Stimulated activated CD8-positive, alpha-beta memory T cell treated with anti-CD3 and anti-CD28 coated beads, Interleukin-7, amount 100 ng/mL, for 24 hours (primary cell): Measurements from ENCODE around the gene PIK3R1.
"Not testable (repeated sequence)": the region's sequence is repeated elsewhere in the genome, so short reads cannot be mapped to it uniquely, and the experiment has no call there.

Experiments
- DNase-seq: peaks from one replicate; pipeline ENCODE4 v3.0.0-alpha.2; 2020; ENCODE audit warnings: low read depth

The PIK3R1 gene

DNA sequence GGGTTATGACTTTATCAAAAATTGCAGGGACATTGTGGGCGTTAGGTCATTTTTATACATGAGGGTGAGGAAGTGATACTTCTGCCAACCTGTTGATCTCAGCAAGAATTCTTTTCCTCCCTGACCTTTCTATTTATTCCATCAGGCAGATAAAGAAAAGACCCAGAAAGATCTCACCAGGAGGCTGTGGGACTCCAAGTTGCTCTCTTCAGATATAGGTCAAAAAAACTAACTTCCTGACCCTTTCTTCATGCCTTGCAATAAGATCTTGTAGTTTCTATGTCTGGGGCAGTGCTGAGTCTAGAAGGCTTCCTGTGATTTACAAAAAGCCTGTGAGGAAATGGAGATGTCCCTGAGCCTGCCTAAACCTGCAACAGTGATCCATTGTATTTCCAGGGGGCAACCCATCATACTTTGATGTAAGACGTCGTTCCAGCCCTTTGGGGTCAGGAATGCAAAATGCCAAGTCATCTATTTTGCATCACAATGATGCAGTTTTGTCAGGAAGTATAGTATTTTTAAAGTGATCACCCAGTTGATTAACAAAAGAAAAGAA lies 22.0 kb upstream of the PIK3R1 start:
- no peak for DNase-seq

DNA sequence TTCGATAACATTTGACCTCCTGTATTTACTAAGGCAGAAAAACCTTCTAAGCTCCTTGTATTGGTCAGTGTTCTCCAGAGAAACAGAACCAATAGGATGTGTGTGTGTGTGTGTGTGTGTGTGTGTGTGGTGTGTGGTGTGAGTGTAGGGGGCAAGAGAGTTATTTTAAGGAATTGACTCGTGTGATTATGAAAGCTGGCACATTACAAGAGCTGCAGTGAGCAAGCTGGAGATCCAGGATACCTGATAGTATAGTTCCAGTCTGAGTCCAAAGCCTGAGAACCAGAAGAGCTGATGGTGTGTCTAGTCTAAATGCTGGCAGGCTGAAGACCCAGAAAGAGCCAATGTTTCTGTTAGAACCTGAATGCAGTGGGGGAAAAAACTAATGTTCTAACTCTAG lies 21.2 kb upstream of the PIK3R1 start:
- DNase-seq, result no peak

DNA sequence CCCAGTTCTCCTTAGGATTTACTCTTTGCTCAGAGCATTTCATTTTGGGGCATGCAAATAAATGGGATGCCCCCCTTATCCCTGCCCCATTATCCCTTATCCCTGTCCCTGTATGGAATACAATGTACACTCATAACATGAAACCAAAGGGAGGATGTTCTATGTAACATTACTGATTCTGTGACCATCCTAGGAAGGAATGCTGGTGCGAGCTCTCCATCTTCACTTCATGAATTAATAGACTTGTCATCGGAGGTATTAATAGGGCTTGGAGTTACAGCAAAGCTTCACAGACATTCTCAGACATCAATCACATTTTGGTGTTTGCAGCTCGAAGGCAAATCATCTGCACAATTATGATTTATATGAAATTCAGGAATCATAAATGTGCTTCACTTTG lies 20.4 kb upstream of the PIK3R1 start:
- no peak for DNase-seq

DNA sequence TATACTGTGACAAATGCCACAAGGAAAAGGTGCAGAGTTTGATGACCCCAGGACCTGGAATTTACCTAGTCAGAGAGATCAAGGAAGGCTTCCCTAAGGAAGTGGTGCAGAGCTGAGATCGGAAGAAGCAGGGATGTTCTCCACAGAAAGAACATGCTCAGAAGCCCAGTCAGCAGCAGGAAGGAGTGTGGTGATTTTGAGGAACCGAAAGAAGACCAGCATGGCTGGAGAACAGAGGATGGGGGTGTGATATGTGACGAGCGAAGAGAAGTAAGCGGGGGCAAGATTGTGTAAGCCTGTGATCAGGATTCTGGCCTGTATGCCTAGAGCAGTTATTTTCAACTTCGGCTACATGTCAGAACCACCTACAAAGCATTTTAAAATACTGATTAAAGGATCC lies 18.7 kb upstream of the PIK3R1 start:
- no peak for DNase-seq

DNA sequence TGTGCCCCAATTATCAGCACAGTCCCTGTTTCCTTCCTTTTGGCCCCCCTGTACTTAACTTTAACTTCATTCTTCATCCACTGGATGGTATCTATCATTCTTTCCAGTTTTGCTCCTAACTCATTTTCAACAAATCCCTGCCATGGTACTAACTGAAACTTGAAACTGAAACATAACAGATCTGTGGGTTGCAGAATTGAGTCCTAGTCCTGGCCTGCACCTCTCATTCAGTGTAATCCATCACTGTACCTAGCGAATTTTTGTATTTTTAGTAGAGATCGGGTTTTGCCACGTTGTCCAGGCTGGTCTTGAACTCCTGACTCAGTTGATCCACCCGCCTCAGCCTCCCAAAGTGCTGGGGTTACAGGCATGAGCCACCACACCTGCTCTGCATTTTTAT lies 15.3 kb upstream of the PIK3R1 start:
- DNase-seq, result no peak

DNA sequence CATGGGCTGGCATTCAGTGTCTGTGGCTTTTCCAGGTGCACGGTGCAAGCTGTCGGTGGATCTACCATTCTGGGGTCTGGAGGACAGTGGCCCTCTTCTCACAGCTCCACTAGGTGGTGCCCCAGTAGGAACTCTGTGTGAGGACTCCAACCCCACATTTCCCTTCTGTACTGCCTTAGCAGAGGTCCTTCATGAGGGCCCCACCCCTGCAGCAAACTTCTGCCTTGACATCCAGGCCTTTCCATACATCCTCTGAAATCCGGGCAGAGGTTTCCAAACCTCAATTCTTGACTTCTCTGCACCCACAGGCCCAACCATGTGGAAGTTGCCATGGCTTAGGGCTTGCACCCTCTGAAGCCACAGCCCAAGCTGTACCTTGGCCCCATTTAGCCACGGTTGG lies 4.9 kb upstream of the PIK3R1 start:
- DNase-seq, result not testable (repeated sequence)

DNA sequence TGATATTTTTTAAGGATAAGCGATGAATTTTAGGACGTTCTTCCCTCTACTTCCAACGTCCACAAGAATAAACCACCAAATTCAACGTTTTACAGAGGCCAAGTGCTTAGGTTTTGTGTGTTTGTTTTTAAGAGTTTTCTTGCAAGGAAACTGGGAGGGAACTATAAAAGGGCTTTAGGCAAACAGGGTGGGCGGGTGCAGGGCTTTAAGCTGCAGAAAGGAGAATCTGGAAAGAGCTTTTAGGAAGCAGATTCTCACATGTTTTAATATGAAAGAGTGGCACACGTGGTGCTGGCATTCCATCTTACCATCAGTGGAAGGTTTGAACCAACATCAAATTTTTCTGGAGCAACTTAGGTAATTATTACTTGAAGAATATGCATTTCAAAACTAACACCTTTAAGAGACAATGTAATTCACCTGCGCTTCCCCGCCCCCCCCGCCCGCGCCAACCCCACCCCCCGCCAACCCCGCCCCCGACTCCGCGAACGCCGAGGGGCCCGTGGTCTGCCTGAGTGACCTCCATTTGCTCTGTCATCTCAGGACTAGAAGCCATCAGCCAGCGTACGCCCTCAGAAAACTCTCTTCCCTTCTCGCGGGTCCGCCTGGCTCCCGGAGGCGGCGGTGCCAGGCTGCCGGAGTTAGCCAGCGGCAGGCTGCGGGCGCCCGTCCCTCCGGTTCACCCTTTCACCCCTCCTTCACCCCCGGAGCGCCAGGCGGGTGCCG lies 911 bp upstream of the PIK3R1 start:
- no peak for DNase-seq

DNA sequence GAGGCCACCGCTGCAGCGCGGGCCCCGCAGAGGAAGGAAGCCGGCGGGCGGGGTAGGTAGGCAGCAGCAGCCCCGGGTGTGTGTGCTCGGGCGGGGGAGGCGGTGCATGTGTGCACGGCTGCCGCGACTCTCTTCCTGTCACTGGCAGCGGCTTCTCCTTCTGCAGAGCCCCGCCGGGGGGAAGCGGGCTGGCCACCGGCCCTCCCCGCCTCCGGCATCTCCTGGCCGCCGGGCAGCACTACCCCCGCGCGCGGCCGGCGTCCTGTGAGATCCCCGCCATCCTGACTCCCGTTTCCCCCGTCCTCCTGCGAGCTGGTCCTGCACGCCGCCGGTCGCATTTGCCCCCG lies 315 bp downstream of the PIK3R1 start:
- DNase-seq, result no peak

DNA sequence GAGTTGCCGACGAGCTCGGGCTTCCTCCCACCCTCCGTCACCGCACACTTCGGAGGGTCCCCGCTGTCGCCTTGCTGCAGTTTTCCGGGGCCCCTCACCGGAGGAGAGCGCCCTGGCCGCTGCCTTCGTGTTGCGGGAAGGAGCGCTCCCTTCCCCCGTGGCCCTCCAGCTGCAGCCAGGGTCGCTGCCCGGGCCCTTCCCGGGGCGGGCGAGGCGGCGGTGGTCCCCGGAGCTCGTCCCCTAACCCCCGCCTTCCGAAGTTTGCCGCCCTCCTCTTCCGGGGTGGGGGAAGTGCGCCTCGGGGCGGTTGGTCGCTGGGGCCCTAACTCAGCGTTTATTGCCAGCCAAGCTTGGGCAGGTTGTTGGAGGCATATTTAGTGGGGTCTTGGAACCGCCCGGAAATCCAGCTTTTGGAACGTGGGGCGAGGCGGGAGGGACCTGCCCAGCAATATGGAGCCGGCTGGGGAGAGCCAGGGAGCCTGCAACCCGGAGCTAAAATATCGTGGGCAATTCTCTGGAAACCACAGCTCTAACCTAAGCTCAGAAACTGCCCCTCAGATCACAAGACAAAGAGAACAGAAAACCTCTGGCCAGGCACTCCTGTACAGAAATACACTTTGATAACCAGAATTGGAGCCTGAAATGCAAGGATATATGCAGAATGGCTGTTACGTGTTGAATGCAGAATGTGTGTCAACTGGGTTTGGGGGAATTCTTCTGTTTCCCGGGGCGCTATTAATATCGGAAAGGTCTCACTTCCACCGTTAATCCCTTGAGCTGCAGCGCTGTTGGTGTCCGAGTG lies 890 bp downstream of the PIK3R1 start:
- DNase-seq, result peak; percentile 47

DNA sequence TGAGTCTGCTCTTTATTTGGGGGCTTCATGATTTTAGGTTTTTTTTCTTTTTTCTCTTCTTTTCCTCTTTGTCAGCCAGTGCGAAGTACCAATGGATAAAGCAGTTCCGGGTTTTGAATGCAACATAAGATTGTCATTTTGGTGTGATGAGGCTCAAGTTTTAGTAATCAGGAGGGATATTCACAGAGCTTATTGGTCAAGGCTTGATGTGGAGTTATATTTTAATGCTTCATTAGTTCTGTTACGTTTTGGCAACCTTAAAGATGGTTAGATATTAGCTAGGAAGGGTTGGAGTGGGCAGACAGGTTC lies 1.4 kb downstream of the PIK3R1 start:
- no peak for DNase-seq

DNA sequence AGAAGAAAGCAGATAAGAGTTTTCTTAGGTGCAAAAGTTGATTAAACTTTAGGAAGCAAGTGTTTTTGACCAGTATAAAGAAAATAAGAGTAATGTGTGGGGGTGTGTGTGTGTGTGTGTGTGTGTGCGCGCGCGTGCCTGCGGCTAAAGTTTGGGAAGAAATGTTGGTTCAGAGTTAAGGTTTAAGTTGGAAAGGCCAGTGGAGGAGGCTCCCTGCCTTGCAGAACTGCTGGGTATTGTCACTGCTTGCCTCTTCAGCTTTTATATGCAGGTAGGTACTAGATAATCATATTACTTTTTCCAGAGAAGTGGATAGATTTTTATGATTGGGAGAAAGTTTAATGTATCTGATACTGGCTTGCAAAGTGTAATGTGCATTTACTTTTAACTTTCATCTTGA lies 2.0 kb downstream of the PIK3R1 start:
- no peak for DNase-seq

DNA sequence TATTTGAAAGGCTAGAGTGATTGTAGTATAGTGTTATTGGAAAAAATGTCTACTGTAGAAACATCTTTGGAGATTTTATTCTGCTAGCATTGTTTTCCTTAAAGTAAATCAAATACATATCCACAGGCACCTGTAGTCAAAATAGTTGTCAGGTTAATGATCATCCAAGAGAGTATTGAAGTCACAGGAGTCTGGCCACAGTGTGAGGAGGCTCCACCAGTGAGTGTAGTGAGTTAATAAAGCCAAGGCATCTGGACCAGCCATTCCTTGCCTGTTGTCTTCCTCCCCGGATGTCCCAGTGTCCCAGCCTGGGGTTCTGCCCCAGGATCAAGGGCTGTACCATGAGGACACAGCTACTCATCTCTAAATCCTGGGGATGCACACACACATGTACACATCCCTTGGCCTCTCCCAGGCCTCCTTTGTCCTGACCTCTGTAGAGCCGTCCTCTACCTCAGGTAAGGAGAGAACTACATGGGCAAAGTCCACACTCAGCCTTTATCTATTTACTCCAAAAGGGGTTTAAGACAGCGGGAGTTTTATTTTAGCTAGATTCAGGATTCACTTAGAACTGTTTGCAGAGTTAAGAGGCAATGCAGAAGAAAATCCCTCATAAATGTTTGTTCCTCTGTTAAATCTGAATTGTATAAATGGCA lies 3.7 kb downstream of the PIK3R1 start:
- DNase-seq, result no peak

DNA sequence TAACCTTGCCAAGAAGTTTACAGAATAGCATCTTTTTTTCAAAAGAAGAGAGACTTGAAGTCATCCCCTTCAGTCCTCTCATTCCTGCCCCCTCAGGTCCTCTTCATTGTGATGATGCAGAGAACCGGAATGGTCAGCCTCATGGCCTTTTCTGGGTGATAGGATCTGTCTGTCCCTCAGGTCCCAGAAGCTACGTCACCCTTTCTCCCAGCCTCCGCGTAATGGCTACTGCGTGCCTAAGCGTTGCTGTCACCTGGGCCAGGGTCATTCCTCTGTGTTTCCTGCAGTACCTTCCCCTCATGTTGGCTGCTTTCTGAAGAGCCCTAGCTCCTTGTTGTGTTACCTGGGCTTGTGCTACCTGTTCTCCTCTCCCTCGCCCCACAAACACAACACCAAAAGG lies 4.7 kb downstream of the PIK3R1 start:
- no peak for DNase-seq

DNA sequence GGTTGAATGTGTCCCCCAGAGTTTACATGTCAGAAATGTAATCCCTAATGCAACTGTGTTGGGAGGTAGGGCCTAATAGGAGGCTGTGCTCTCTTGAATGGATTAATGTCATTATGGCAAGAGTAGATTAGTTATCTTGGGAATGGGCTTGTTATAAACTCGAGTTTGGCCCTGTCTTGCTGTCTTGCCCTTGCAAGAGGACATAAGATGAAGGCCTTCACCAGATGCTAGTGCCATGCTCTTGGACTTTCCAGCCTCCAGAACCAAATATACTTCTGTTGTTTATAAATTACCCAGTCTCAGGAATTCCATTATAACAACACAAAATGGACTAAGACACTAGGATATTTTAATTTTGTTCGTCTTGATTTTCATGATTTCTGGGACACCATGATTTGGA lies 5.4 kb downstream of the PIK3R1 start:
- no peak for DNase-seq

DNA sequence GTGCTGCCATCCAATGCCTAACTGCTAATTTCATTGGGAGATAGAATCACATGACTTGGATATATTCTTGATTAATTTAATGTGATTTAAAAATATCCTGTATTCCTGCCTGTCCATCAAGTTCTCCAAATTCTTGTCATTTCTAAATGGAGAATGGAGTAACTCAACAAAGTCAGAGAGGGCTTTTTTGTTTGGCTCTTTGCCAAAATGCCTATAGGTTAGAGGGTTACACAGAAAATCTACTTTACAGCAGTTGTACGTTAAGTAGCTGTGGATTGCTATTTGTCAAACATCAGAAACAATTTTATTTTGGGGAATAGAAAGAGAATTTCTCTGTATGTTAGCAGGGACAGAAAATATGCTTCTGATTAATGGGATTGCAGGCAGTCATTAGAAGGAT lies 5.9 kb downstream of the PIK3R1 start:
- DNase-seq, result no peak

DNA sequence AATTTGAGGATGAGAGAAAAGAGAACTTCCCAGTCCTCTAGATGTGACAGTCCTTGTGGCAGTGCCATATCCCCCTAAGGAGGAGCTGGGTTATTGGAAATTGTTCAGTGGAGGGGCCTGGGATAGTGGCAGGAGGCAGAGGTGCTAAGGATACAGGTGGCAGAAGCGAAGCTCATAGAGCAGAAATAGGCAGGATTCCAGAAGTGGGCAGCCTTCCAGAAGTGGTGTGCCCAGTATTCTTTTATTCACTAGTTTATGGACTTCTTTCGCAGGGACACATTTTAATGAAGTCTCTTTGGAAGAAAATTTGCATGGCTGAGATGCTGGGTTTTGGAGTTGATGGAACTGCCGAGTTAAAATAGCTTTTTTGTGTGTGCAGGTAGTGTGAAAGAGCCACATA lies 6.8 kb downstream of the PIK3R1 start:
- no peak for DNase-seq

DNA sequence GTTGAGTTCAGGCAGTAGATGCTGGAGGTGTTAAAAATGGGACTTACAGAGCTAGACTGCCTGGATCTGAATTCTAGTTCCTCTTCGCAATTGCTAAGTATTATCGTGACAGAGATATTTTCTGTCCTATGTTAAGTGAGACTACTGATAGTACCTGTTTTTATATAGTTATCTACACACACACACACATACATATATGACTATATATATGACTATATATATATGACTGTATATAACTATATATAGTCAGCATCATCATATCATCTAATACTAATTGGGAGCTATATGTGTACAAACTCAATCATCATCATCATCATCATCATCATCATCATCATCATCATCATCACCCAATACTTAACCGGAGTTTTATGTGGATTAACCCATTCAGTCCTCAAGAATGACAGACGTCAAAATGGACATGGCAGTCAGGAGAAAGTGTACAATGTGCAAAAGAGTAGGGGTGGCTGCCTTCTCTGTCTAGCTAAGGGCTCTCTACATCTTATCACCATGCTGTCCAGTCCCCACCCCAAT lies 7.3 kb downstream of the PIK3R1 start:
- no peak for DNase-seq

DNA sequence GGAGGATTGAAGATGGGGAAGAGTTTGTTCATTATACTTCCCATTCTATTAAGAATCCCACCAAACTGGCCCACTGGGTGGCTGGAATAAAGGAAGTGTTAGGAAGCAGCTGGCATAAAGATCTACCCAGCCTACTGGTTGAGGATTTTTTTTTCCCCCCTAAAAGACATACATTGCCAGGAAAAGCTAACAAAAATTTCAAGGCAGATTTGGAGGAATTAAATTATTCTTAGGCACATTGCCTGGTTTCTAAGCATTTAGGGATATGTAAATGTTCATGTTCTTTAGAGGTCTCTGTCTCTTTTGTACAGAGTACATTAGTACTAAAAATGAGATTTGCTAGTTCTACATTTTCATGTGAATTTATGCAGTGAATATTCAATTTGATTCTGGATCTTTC lies 8.3 kb downstream of the PIK3R1 start:
- DNase-seq, result no peak

DNA sequence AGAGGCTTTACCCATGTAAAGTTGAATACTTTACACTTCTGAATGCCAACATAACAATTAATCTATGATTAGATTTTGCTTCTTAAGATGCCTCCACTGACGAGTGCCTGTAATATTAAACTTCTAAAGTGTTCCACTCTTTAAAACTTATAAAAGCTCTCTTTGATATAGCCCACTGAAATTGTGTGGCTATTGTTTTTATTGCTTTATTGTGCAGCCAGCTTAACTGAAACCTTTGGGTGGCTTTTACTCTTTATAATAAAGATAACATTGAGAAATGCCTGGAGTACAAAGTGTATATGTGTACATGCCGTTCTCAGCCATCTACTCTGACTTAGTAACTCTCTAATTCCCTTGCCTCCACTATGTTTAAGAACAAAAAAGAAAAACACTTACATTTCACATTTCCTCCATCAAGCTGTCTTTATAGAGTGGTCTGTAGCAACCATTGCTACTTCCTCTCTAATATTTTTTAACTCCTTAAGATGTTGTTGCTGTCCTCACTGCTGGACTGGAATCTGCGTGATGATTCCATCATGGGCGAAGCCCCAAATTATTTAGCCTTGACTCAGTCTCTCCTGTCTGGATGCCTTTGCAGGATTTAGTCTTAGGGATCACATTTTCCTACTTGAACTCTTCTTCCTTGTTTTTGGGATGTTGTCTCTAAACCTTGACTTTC lies 9.1 kb downstream of the PIK3R1 start:
- no peak for DNase-seq

DNA sequence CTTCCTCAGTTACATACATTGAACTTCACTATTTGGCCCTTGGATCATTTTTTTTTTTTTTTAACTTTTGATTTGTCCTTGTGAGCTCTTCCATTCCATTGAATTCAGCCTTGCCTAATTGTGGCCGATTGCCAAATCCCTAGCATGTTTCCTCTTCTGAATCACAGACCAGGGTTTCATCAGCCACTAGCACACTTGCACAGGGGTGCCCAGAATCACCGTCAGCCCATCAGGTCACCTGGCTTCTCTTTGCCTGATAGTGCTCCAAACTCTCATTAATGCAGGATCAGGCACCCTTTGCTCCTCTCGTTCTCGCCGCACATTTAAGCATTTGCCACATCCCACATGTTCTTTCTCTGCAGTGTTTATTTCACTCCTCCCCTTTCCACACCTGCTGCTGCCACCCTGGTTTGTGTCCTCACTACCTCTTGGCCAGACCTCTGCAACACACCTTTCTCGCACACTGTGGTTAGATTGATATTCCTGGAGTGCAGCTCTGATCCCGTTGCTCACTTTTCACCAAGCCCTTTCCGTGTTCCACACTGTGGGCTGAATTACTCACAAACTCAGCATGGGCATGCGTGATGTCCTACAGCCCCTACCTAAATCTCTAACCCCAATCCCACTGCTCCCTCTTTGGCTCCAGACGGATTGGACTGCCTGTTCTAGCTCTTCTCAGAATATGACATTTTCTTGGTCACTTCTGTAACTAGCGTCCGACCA lies 9.8 kb downstream of the PIK3R1 start:
- DNase-seq, result no peak

DNA sequence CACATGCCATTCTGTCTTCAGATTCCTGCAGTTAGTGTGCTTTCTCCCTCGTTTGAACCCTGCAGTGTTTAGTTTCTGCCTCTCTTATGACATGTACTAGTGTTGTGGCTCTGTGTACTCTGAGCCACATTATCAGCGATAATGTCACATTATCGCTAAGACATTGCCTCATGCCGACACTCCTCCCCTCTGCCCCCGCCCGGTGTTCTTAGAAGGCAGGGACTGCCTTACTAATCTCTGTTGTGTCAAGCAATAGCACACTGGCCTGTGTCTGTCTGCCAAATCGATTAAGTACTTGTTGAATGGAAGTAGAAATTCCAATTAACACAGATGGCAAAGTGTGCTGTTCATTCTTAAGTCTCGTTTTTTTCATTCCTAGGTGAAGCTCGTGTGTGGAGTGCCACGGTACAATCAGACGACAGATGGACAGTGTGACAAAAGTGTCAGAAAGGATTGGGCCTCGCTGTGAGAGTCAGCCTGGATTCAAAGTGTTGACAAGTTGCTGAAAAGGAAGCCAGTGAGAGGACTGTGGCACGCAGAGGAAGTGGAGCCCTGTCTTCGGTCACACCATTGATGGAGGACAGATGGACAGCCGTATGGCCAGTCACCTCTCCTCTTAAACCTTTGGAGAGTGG lies 10.5 kb downstream of the PIK3R1 start:
- DNase-seq, result no peak
